CD4-positive, alpha-beta T cell (primary cell): ENCODE results near the gene NRN1L. TPM values are rescaled to one million over a fixed set of nuclear protein-coding genes. Genes with fewer than 3 reads are reported as not detected.

Experiments
- ATAC-seq: fragments of 200-7000 bp; cut with Tn5 transposase; one replicate; pipeline ENCODE4 v1.10.0; 2022; ENCODE audit warnings: mild to moderate bottlenecking; ENCODE audit not compliant: poor library complexity
- CTCF ChIA-PET: fragments of 350-600 bp; sonication (Branson Sonifier 250); formaldehyde crosslinking; loops from one replicate; lab custom pipeline; 2021; ENCODE audit warnings: antibody characterized with exemption, inconsistent platforms; lab: Charles Lee
- POLR2A ChIA-PET: fragments of 350-600 bp; sonication (Branson Sonifier 250); formaldehyde crosslinking; loops from one replicate; lab custom pipeline; 2021; ENCODE audit warnings: antibody characterized with exemption, inconsistent platforms; lab: Charles Lee
- DNase-seq, 14 experiments: peaks; one replicate each; pipeline ENCODE4 v3.0.0-alpha.2; 2013 to 2020; ENCODE audit warnings: mixed read lengths in 2 of 14
- H3K27ac ChIP-seq, 2 donors: one replicate each; pipeline versions ENCODE4 v1.5.1 to v1.7.0; 2013; ENCODE audit warnings: low read length in 2 of 2, low read depth in 1 of 2, mild to moderate bottlenecking in 1 of 2
- H3K27me3 ChIP-seq, 2 experiments: 1 replicate in 1 of 2; 2 replicates in 1 of 2; pipeline versions ENCODE4 v1.6.1 to v1.7.0; 2013; ENCODE audit warnings: low read length in 2 of 2, control low read depth in 1 of 2, mild to moderate bottlenecking in 1 of 2, moderate library complexity in 1 of 2; ENCODE audit not compliant: insufficient read depth in 2 of 2, control insufficient read depth in 1 of 2
- H3K36me3 ChIP-seq: one replicate; pipeline ENCODE4 v1.6.1; 2013; ENCODE audit warnings: low read length, control low read depth; ENCODE audit not compliant: insufficient read depth
- H3K4me1 ChIP-seq: one replicate; pipeline ENCODE4 v1.6.1; 2013; ENCODE audit warnings: low read length, control low read depth; ENCODE audit not compliant: insufficient read depth
- H3K4me3 ChIP-seq: one replicate; pipeline ENCODE4 v1.5.1; 2013; ENCODE audit warnings: mild to moderate bottlenecking, low read length, moderate library complexity
- H3K9me3 ChIP-seq, 2 experiments: 1 replicate in 1 of 2; 2 replicates in 1 of 2; pipeline versions ENCODE4 v1.6.1 to v1.7.0; 2013; ENCODE audit warnings: low read length in 2 of 2, mild to moderate bottlenecking in 2 of 2, control low read depth in 1 of 2, moderate library complexity in 1 of 2; ENCODE audit not compliant: control insufficient read depth in 1 of 2, insufficient read depth in 1 of 2
- H3K27ac Mint-ChIP-seq: one replicate; pipeline ENCODE4 v1.8.0; 2020; ENCODE audit warnings: mixed read lengths
- H3K27me3 Mint-ChIP-seq: one replicate; pipeline ENCODE4 v1.8.0; 2021; ENCODE audit warnings: mixed read lengths
- H3K36me3 Mint-ChIP-seq: one replicate; pipeline ENCODE4 v1.8.0; 2021; ENCODE audit warnings: low read depth, mixed read lengths
- H3K4me1 Mint-ChIP-seq: one replicate; pipeline ENCODE4 v1.8.0; 2021; ENCODE audit warnings: low read depth, mixed read lengths
- H3K4me3 Mint-ChIP-seq: one replicate; pipeline ENCODE4 v1.8.0; 2020; ENCODE audit warnings: mild to moderate bottlenecking, mixed read lengths
- H3K9me3 Mint-ChIP-seq: one replicate; pipeline ENCODE4 v1.8.0; 2020; ENCODE audit warnings: mixed read lengths
- CTCF ChIP-seq: fragments of 200-600 bp; IDR thresholded peaks from one replicate; pipeline ENCODE4 v1.8.0; 2022; ENCODE audit warnings: antibody characterized with exemption, mild to moderate bottlenecking
- intact Hi-C, 2 experiments: fragments of 100-400 bp; cut with DNase I in 1 of 2; cut with micrococcal nuclease in 1 of 2; formaldehyde crosslinking; loops; one replicate each; pipeline versions ENCODE4 v1.15.1 to v1.9.0; 2023 to 2025; cut with DNase I, micrococcal nuclease
- total RNA-seq, 174 experiments: library from RNA in 2 of 174; stranded (reverse) in 2 of 174; gene quantifications; one replicate each; pipeline ENCODE4 v1.2.3 and lab custom pipeline; 2021 to 2026

Gene NRN1L
- total RNA-seq, 2 experiments from 2014 or later: 2.9 to 4.4 TPM

- Mint-ChIP-seq H3K9me3 (no peaks in the 10 kb centered on the region), H3K36me3 (peaks cover 68% of the 10 kb centered on the region)
- intact Hi-C loops: loop anchor here in 1 of 2 experiments (2.0 to 5.0 kb wide), 2 partner anchors 19 to 41 kb away; partner anchors contain the start of gene PSKH1
These were observed 11.0 kb upstream of the NRN1L start for GRCh38 chr16:67873435-67874370.

GRCh38 chr16:67874372-67874771 is 10.3 kb upstream of the NRN1L start:
- CTCF ChIA-PET: interaction anchor here (1.2 to 2.5 kb wide), 3 partner anchors 9 to 206 kb away, joined by 3 to 13 read pairs (median 10); no protein-coding TSS in a partner anchor
- H3K4me1 ChIP-seq: peaks cover 44% of the 10 kb centered on the region
- Mint-ChIP-seq H3K27ac (peak overlapping the region; percentile 89), H3K9me3 (no peaks in the 10 kb centered on the region), H3K4me1 (peaks cover 35% of the 10 kb centered on the region), H3K27me3 (no peaks in the 10 kb centered on the region), H3K4me3 (peak overlapping the region; percentile 96), H3K36me3 (peaks cover 74% of the 10 kb centered on the region)
- DNase-seq (no peak), ATAC-seq (no peak)
- H3K27ac ChIP-seq: no peak overlapping the region
- POLR2A ChIA-PET: interaction anchor here (0.6 to 1.7 kb wide), 6 partner anchors 19 to 211 kb away, joined by 3 to 9 read pairs (median 4); partner anchors contain the start of genes GFOD2, NFATC3, NUTF2 and PSKH1
- peak overlapping the region; percentile 99 for H3K4me3 ChIP-seq
- intact Hi-C loops: loop anchor here in 1 of 2 experiments (5.0 kb wide), 1 partner anchor 42 kb away; no protein-coding TSS in a partner anchor
- H3K27me3 ChIP-seq: no peaks in the 10 kb centered on the region
- H3K36me3 ChIP-seq: peaks cover 51% of the 10 kb centered on the region
- H3K9me3 ChIP-seq: no peaks in the 10 kb centered on the region
- no peak for TF ChIP-seq CTCF

More at GRCh38 chr16:67873435-67874370, 11.0 kb upstream of the NRN1L start:
- Mint-ChIP-seq H3K27me3 (no peaks in the 10 kb centered on the region), H3K4me1 (peaks cover 35% of the 10 kb centered on the region), H3K4me3 (peak overlapping the region; percentile 96), H3K27ac (peak overlapping the region; percentile 89)
- peak overlapping the region; percentile 99 for H3K4me3 ChIP-seq
- ATAC-seq (no peak), DNase-seq (peak in 1 of 14 experiments; percentile 8)
- peak overlapping the region; percentile 82 to 93 for H3K27ac ChIP-seq
- no peaks in the 10 kb centered on the region for H3K9me3 ChIP-seq
- H3K4me1 ChIP-seq: peaks cover 44% of the 10 kb centered on the region
- H3K27me3 ChIP-seq: no peaks in the 10 kb centered on the region
- POLR2A ChIA-PET: interaction anchor here (0.5 to 1.7 kb wide), 15 partner anchors 8 to 860 kb away, joined by 3 to 10 read pairs (median 4); partner anchors contain the start of genes CTCF, GFOD2, NFATC3 and NUTF2
- H3K36me3 ChIP-seq: peaks cover 49% of the 10 kb centered on the region
- no peak for TF ChIP-seq CTCF
- CTCF ChIA-PET: interaction anchor here (0.5 to 2.5 kb wide), 6 partner anchors 10 to 454 kb away, joined by 3 to 13 read pairs (median 4); partner anchors contain the start of gene NUTF2

GRCh38 chr16:67877064-67877463 is 7.6 kb upstream of the NRN1L start:
- no peak for ATAC-seq
- H3K27ac ChIP-seq: no peak overlapping the region
- POLR2A ChIA-PET: no interaction called here

More at GRCh38 chr16:67877064-67877463, 7.6 kb upstream of the NRN1L start:
- Histone ChIP-seq H3K36me3 (peaks cover 65% of the 10 kb centered on the region), H3K9me3 (no peaks in the 10 kb centered on the region), H3K27me3 (no peaks in the 10 kb centered on the region), H3K4me1 (peaks cover 43% of the 10 kb centered on the region), H3K4me3 (no peak overlapping the region)
- Mint-ChIP-seq H3K4me3 (peak overlapping the region; percentile 38), H3K27me3 (no peaks in the 10 kb centered on the region), H3K9me3 (no peaks in the 10 kb centered on the region), H3K4me1 (peaks cover 34% of the 10 kb centered on the region), H3K36me3 (peaks cover 85% of the 10 kb centered on the region), H3K27ac (no peak overlapping the region)
- intact Hi-C loops: no loop called here
- CTCF ChIA-PET: no interaction called here
- TF ChIP-seq CTCF: no peak
- DNase-seq: no peak
